PC-3 (cell line): ENCODE measurements around the gene ATP5F1E. TPM values are rescaled to one million over a fixed set of nuclear protein-coding genes. Genes with fewer than 3 reads are reported as not detected.
A peak's percentile ranks its signal among the peaks of the same experiment; 100 is the strongest.
"Not testable (repeated sequence)": the region's sequence is repeated elsewhere in the genome, so short reads cannot be mapped to it uniquely, and the experiment has no call there.

Source experiments
- ATAC-seq: fragments of 200-7000 bp; cut with Tn5 transposase; 2 replicates; pipeline ENCODE4 v1.9.1; 2020; ENCODE audit warnings: mild to moderate bottlenecking, moderate library complexity
- BruUV-seq: library from RNA; stranded (reverse); fragments of 400-500 nt; replicated peaks from 2 replicates; lab custom pipeline; 2021; lab: Mats Ljungman, UMichigan
- CTCF ChIA-PET: fragments of 300-600 bp; sonication (Branson Sonifier 250); formaldehyde crosslinking; loops from one replicate; lab custom pipeline; 2022; ENCODE audit warnings: antibody characterized with exemption; lab: Charles Lee
- POLR2A ChIA-PET: fragments of 300-600 bp; sonication (Branson Sonifier 250); formaldehyde crosslinking; loops from one replicate; lab custom pipeline; 2022; ENCODE audit warnings: antibody characterized with exemption; ENCODE audit not compliant: unreplicated experiment; lab: Charles Lee
- DNase-seq: peaks from one replicate; pipeline ENCODE4 v3.0.0-alpha.2; 2015
- H2AFZ ChIP-seq: fragments of 300-600 bp; sonication (generic); 2 replicates; pipeline ENCODE4 v1.6.0; 2016; ENCODE audit warnings: antibody characterized with exemption, low read length
- H3F3A ChIP-seq: fragments of 300-600 bp; sonication (generic); one replicate; pipeline ENCODE4 v1.6.0; 2017; ENCODE audit warnings: antibody characterized with exemption, low read length, control low read depth, mild to moderate bottlenecking; ENCODE audit not compliant: unreplicated experiment
- H3K27ac ChIP-seq: fragments of 300-600 bp; sonication (generic); 2 replicates; pipeline ENCODE4 v1.5.1; 2016; ENCODE audit warnings: mild to moderate bottlenecking, low read length
- H3K27me3 ChIP-seq: fragments of 300-600 bp; sonication (generic); 2 replicates; pipeline ENCODE4 v1.6.1; 2016; ENCODE audit warnings: low read length, mixed read lengths
- H3K36me3 ChIP-seq: fragments of 300-600 bp; sonication (generic); 2 replicates; pipeline ENCODE4 v1.6.1; 2016; ENCODE audit warnings: low read depth, mixed run types, low read length, mixed read lengths
- H3K4me1 ChIP-seq: fragments of 300-600 bp; sonication (generic); 2 replicates; pipeline ENCODE4 v1.5.1; 2016; ENCODE audit warnings: low read length; ENCODE audit not compliant: insufficient read depth
- H3K4me2 ChIP-seq: fragments of 300-600 bp; sonication (generic); 2 replicates; pipeline ENCODE4 v1.6.0; 2016; ENCODE audit warnings: low read length
- H3K4me3 ChIP-seq: fragments of 300-600 bp; sonication (generic); 2 replicates; pipeline ENCODE4 v1.5.1; 2016; ENCODE audit warnings: mild to moderate bottlenecking, low read length, mixed read lengths
- H3K79me2 ChIP-seq: fragments of 300-600 bp; sonication (generic); 2 replicates; pipeline ENCODE4 v1.6.1; 2017; ENCODE audit warnings: low read length, mixed read lengths
- H3K9ac ChIP-seq: fragments of 300-600 bp; sonication (generic); 2 replicates; pipeline ENCODE4 v1.6.0; 2016; ENCODE audit warnings: mild to moderate bottlenecking, low read length
- H3K9me2 ChIP-seq: fragments of 300-600 bp; sonication (generic); replicated peaks from 2 replicates; pipeline ENCODE4 v1.6.1; 2016; ENCODE audit warnings: mixed run types, low read length, mixed read lengths
- H3K9me3 ChIP-seq: fragments of 300-600 bp; sonication (generic); 2 replicates; pipeline ENCODE4 v1.6.1; 2016; ENCODE audit warnings: low read length, mixed read lengths
- H4K20me1 ChIP-seq: fragments of 300-600 bp; sonication (generic); 2 replicates; pipeline ENCODE4 v1.6.1; 2016; ENCODE audit warnings: low read length, mixed read lengths
- CTCF ChIP-seq: fragments of 300-600 bp; sonication (generic); conservative IDR thresholded peaks from 2 replicates; pipeline ENCODE4 v1.5.1; 2017; ENCODE audit warnings: antibody characterized with exemption, low read depth, mild to moderate bottlenecking, low read length
- EZH2 ChIP-seq: fragments of 300-600 bp; sonication (generic); IDR thresholded peaks from one replicate; pipeline ENCODE4 v1.6.1; 2017; ENCODE audit warnings: antibody characterized with exemption, mild to moderate bottlenecking, low read length; ENCODE audit not compliant: unreplicated experiment
- EZH2phosphoT487 ChIP-seq: fragments of 300-600 bp; sonication (generic); IDR thresholded peaks from 2 replicates; pipeline ENCODE4 v1.6.1; 2018; ENCODE audit warnings: mild to moderate bottlenecking, antibody characterized with exemption, low read length, borderline replicate concordance
- intact Hi-C: fragments of 100-400 bp; cut with micrococcal nuclease; formaldehyde crosslinking; loops from 2 replicates; pipeline ENCODE4 v1.9.0; 2023
- total RNA-seq: library from RNA; depleted of rRNA; stranded (reverse); fragments of >200 nt; gene quantifications from 2 replicates; pipeline ENCODE4 v1.2.3, GENCODE V29; 2014

ATP5F1E gene
- total RNA-seq, 1 experiment from 2014 or later, result 58.5 TPM

- H2AFZ ChIP-seq, result no peak overlapping the region
- H3K9ac ChIP-seq, result no peak overlapping the region
- no peaks in the 10 kb centered on the region for H3K9me2 ChIP-seq
- no peaks in the 10 kb centered on the region for H3K27me3 ChIP-seq
- H3K4me1 ChIP-seq, result peaks cover 29% of the 10 kb centered on the region
- no peak overlapping the region for H3K4me2 ChIP-seq
- ChIA-PET POLR2A (no interaction called here), CTCF (no interaction called here)
- intact Hi-C loops, result no loop called here
- H3K27ac ChIP-seq, result no peak overlapping the region
- H3K79me2 ChIP-seq, result no peaks in the 10 kb centered on the region
- H3K36me3 ChIP-seq, result no peaks in the 10 kb centered on the region
- ATAC-seq, result no peak
- TF ChIP-seq CTCF (no peak), EZH2phosphoT487 (no peak), EZH2 (no peak)
- no peaks in the 10 kb centered on the region for H3K9me3 ChIP-seq
- H4K20me1 ChIP-seq, result no peaks in the 10 kb centered on the region
- H3K4me3 ChIP-seq, result no peak overlapping the region
- BruUV-seq, result no TSS peak
- no peaks in the 10 kb centered on the region for H3F3A ChIP-seq
- DNase-seq, result no peak
Measured at GRCh38 chr20:59013031-59013951, 18.8 kb downstream of the ATP5F1E start.

- H3K4me3 ChIP-seq, H3K4me2 ChIP-seq: not testable (repeated sequence)
Measured at GRCh38 chr20:59011874-59012157, 20.3 kb downstream of the ATP5F1E start.

GRCh38 chr20:59010995-59011873 is 20.9 kb downstream of the ATP5F1E start:
- ATAC-seq, result peak; percentile 60
- Histone ChIP-seq H3F3A (no peaks in the 10 kb centered on the region), H4K20me1 (no peaks in the 10 kb centered on the region), H3K4me1 (peaks cover 29% of the 10 kb centered on the region), H3K4me3 (no peak overlapping the region), H3K79me2 (peaks cover 6% of the 10 kb centered on the region), H3K27ac (peak overlapping the region; percentile 52), H3K9me3 (no peaks in the 10 kb centered on the region), H3K9ac (no peak overlapping the region; the same call in 1 of the 2 replicates), H3K36me3 (no peaks in the 10 kb centered on the region), H3K4me2 (peak overlapping the region; percentile 30), H3K9me2 (no peaks in the 10 kb centered on the region), H2AFZ (peak overlapping the region; percentile 75), H3K27me3 (no peaks in the 10 kb centered on the region)
- DNase-seq, result peak; percentile 94
- intact Hi-C loops, result no loop called here
- TF ChIP-seq EZH2, result no peak
- no peak for TF ChIP-seq CTCF
- TF ChIP-seq EZH2phosphoT487, result no peak
- BruUV-seq, result no TSS peak
- ChIA-PET CTCF (interaction anchor here (0.6 kb wide), 1 partner anchor 210 kb away, joined by 3 read pairs; no protein-coding TSS in a partner anchor), POLR2A (interaction anchor here (0.6 to 0.7 kb wide), 2 partner anchors 19 to 21 kb away, joined by 3 to 16 read pairs; no protein-coding TSS in a partner anchor)

More at GRCh38 chr20:59011874-59012157, 20.3 kb downstream of the ATP5F1E start:
- H2AFZ ChIP-seq, H4K20me1 ChIP-seq, H3K27ac ChIP-seq, H3K79me2 ChIP-seq, BruUV-seq, ATAC-seq, H3F3A ChIP-seq, H3K9me2 ChIP-seq, H3K9ac ChIP-seq, CTCF ChIA-PET, H3K36me3 ChIP-seq, DNase-seq, H3K9me3 ChIP-seq, POLR2A ChIA-PET, H3K27me3 ChIP-seq, intact Hi-C loops: not testable (repeated sequence)
- H3K4me1 ChIP-seq, result peaks cover 30% of the 10 kb centered on the region
